IPS DF 19.7 (cell line): ENCODE measurements around the gene KTI12.
"Not testable (repeated sequence)": the region's sequence is repeated elsewhere in the genome, so short reads cannot be mapped to it uniquely, and the experiment has no call there.

ENCODE experiments used
- DNase-seq: peaks from one replicate; pipeline ENCODE4 v3.0.0-alpha.2; 2013; ENCODE audit warnings: low read depth, low spot score

KTI12 gene

GRCh38 chr1:52041551-52042185, 8.1 kb upstream of the KTI12 start:
- DNase-seq = no peak

GRCh38 chr1:52037909-52038308, 4.3 kb upstream of the KTI12 start:
- no peak for DNase-seq

GRCh38 chr1:52037402-52037814, 3.8 kb upstream of the KTI12 start:
- DNase-seq = no peak

GRCh38 chr1:52034050-52034384, 407 bp upstream of the KTI12 start:
- DNase-seq = no peak

- DNase-seq = no peak
Observed at GRCh38 chr1:52032785-52033131, 852 bp downstream of the KTI12 start.

- DNase-seq = no peak
Observed at GRCh38 chr1:52032124-52032784, 1.4 kb downstream of the KTI12 start.

GRCh38 chr1:52028839-52029238, 4.8 kb downstream of the KTI12 start:
- DNase-seq = not testable (repeated sequence)

- DNase-seq = no peak
Observed at GRCh38 chr1:52028328-52028727, 5.3 kb downstream of the KTI12 start.

- no peak for DNase-seq
Observed at GRCh38 chr1:52026278-52026677, 7.3 kb downstream of the KTI12 start.

- DNase-seq = no peak
Observed at GRCh38 chr1:52022133-52022532, 11.5 kb downstream of the KTI12 start.

- no peak for DNase-seq
Observed at GRCh38 chr1:52008071-52008809, 25.4 kb downstream of the KTI12 start.

- DNase-seq = no peak
Observed at GRCh38 chr1:52007215-52008002, 26.2 kb downstream of the KTI12 start.

GRCh38 chr1:52006081-52006553, 27.5 kb downstream of the KTI12 start:
- DNase-seq = not testable (repeated sequence)

GRCh38 chr1:52005548-52005947, 28.1 kb downstream of the KTI12 start:
- not testable (repeated sequence) for DNase-seq

- DNase-seq = no peak
Observed at GRCh38 chr1:52003877-52004276, 29.7 kb downstream of the KTI12 start.

GRCh38 chr1:52002038-52002917, 31.3 kb downstream of the KTI12 start:
- DNase-seq = peak; percentile 77

GRCh38 chr1:51998701-51999100, 34.9 kb downstream of the KTI12 start:
- no peak for DNase-seq

- DNase-seq = peak; percentile 30
Observed at GRCh38 chr1:51997974-51998382, 35.6 kb downstream of the KTI12 start.

- DNase-seq = peak; percentile 57
Observed at GRCh38 chr1:51990478-51990965, 43.1 kb downstream of the KTI12 start, which contains the start of gene RAB3B. Gene RAB3B, minus strand, starts transcription at chr1:51990700. Its CDS starts 13,583 bp downstream, at chr1:51977117.

- DNase-seq = no peak
Observed at GRCh38 chr1:51989582-51990477, 43.8 kb downstream of the KTI12 start.
